GM20000 (cell line): ENCODE results near the gene DBH.
A peak's percentile ranks its signal among the peaks of the same experiment; 100 is the strongest.

Experiments used
- DNase-seq: peaks from one replicate; pipeline ENCODE4 v3.0.0; 2012; ENCODE audit warnings: low spot score
- CTCF ChIP-seq: IDR thresholded peaks from 2 replicates; pipeline ENCODE4 v1.5.1; 2012; ENCODE audit warnings: mild to moderate bottlenecking, control low read depth; ENCODE audit errors: extremely low read depth, missing control alignments

Gene DBH

GRCh38 chr9:133591985-133592384 lies 44.2 kb upstream of the DBH start:
- DNase-seq, result no peak

GRCh38 chr9:133592731-133593409 lies 43.3 kb upstream of the DBH start:
- TF ChIP-seq CTCF, result peak; percentile 15
- no peak for DNase-seq

More at GRCh38 chr9:133591985-133592384, 44.2 kb upstream of the DBH start:
- no peak for TF ChIP-seq CTCF

GRCh38 chr9:133593587-133594253 lies 42.4 kb upstream of the DBH start:
- no peak for TF ChIP-seq CTCF
- DNase-seq, result no peak

- DNase-seq, result no peak
- TF ChIP-seq CTCF, result no peak
Observed at GRCh38 chr9:133594310-133594709, 41.9 kb upstream of the DBH start.

- no peak for TF ChIP-seq CTCF
- no peak for DNase-seq
Observed at GRCh38 chr9:133595910-133596309, 40.3 kb upstream of the DBH start.

GRCh38 chr9:133597316-133597957 lies 38.7 kb upstream of the DBH start:
- no peak for TF ChIP-seq CTCF

GRCh38 chr9:133598978-133599377 lies 37.2 kb upstream of the DBH start:
- no peak for TF ChIP-seq CTCF
- DNase-seq, result no peak

More at GRCh38 chr9:133597316-133597957, 38.7 kb upstream of the DBH start:
- no peak for DNase-seq
